Spleen (tissue), 7 donors: ENCODE data around the gene SLC7A14.

Experiments
- CTCF ChIP-seq, 11 experiments: fragments of 200-600 bp in 7 of 11; fragments of 450-650 bp in 4 of 11; sonication (generic) in 4 of 11; IDR thresholded peaks in 8 of 11; conservative IDR thresholded peaks in 3 of 11; 1 replicate in 7 of 11; 2 replicates in 4 of 11; pipeline versions ENCODE4 v1.4.0 to v1.8.0; 2016 to 2021; ENCODE audit warnings: antibody characterized with exemption in 11 of 11, inconsistent platforms in 4 of 11, mild to moderate bottlenecking in 1 of 11
- POLR2A ChIP-seq, 3 donors: fragments of 450-650 bp; IDR thresholded peaks; one replicate each; pipeline ENCODE4 v1.5.1; 2017; ENCODE audit warnings: antibody characterized with exemption in 3 of 3, mild to moderate bottlenecking in 1 of 3
- POLR2AphosphoS5 ChIP-seq, 3 donors: sonication (generic); formaldehyde crosslinking; IDR thresholded peaks; one replicate each; pipeline ENCODE4 v1.5.1; 2017; ENCODE audit warnings: antibody characterized with exemption in 3 of 3
- donor health status: DM: no; HTN: no; CAD: no; lungs with moderate emphysema.
- donor health status: DM: no; HTN: no; CAD: no.
- donor health status: DM: no; HTN: no; CAD: no.

GRCh38 chr3:170553788-170554757 is 31.8 kb downstream of the SLC7A14 start:
- no peak for TF ChIP-seq POLR2AphosphoS5 (IDR thresholded peaks at IDR 0.05)
- no peak for TF ChIP-seq POLR2A (IDR thresholded peaks at IDR 0.05)
- no peak for TF ChIP-seq CTCF (IDR thresholded peaks at IDR 0.05 in 8 of 11, conservative IDR thresholded peaks at IDR 0.05 in 3 of 11)
